Nephron progenitor cell (in vitro differentiated cells): ENCODE data around the gene PRSS50.
"Not testable (repeated sequence)": the region's sequence is repeated elsewhere in the genome, so short reads cannot be mapped to it uniquely, and the experiment has no call there.

Experiments
- DNase-seq: peaks from one replicate; pipeline ENCODE4 v3.0.0; 2021
- H3K27ac Mint-ChIP-seq: 2 replicates; pipeline ENCODE4 v1.8.0; 2021; ENCODE audit warnings: mild to moderate bottlenecking, moderate library complexity, mixed read lengths
- H3K27me3 Mint-ChIP-seq: 2 replicates; pipeline ENCODE4 v1.8.0; 2021; ENCODE audit warnings: mild to moderate bottlenecking, low read depth, mixed read lengths; ENCODE audit not compliant: poor library complexity
- H3K36me3 Mint-ChIP-seq: 2 replicates; pipeline ENCODE4 v1.8.0; 2021; ENCODE audit warnings: low read depth, mixed read lengths
- H3K4me1 Mint-ChIP-seq: 2 replicates; pipeline ENCODE4 v1.8.0; 2021; ENCODE audit warnings: mixed read lengths
- H3K4me3 Mint-ChIP-seq: 2 replicates; pipeline ENCODE4 v1.8.0; 2021; ENCODE audit warnings: mild to moderate bottlenecking, moderate library complexity, mixed read lengths
- H3K9me3 Mint-ChIP-seq: 2 replicates; pipeline ENCODE4 v1.8.0; 2021; ENCODE audit warnings: mild to moderate bottlenecking, moderate library complexity, mixed read lengths
- TF ChIP-seq, protein P1 (sequence below): fragments of 200-600 bp; sonication (generic); IDR thresholded peaks from 2 replicates; pipeline ENCODE4 v1.5.0; 2021; ENCODE audit warnings: antibody characterized with exemption

PRSS50 gene

DNA sequence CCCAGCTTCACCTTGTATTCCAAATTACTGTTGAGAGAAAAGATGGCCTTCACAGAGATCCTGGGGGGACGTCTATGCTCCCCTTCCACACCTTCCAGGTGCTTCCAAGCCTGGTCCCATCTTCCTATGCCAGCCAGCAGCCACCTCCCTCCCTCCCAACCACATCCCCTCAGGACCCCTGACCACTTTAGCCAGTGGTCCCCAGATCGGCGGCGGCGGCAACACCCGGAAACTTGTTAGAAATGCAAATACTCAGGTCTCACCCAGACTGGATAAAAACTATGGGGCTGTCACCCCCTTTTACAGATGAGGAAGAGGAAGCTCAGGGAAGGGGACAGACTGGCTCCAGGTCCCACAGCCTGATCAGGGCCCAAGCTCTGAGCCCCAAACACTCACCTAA lies 38.0 kb upstream of the PRSS50 start:
- H3K27ac Mint-ChIP-seq: no peak overlapping the region
- TF ChIP-seq, protein P1, sequence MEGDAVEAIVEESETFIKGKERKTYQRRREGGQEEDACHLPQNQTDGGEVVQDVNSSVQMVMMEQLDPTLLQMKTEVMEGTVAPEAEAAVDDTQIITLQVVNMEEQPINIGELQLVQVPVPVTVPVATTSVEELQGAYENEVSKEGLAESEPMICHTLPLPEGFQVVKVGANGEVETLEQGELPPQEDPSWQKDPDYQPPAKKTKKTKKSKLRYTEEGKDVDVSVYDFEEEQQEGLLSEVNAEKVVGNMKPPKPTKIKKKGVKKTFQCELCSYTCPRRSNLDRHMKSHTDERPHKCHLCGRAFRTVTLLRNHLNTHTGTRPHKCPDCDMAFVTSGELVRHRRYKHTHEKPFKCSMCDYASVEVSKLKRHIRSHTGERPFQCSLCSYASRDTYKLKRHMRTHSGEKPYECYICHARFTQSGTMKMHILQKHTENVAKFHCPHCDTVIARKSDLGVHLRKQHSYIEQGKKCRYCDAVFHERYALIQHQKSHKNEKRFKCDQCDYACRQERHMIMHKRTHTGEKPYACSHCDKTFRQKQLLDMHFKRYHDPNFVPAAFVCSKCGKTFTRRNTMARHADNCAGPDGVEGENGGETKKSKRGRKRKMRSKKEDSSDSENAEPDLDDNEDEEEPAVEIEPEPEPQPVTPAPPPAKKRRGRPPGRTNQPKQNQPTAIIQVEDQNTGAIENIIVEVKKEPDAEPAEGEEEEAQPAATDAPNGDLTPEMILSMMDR: no peak

DNA sequence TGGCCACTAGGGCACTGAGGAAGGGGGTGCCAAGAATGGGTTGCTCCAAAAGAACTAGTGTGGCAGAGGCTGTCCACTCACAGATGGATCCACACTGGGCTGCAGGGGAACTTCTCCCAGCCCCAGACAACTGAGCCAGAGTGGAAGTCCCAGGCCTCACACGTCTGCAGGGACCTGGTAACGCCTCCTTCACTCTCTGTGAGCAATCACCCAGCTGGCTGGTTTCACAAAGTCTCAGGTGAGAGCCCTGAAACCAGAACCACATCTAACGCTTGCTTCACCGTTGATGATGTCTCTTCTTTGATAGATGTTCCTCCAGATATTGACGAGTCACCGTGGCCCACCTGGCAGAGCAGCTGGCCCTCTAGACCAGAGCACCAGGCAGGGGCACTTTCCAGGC lies 35.5 kb upstream of the PRSS50 start:
- not testable (repeated sequence) for DNase-seq, H3K9me3 Mint-ChIP-seq, H3K4me3 Mint-ChIP-seq, H3K36me3 Mint-ChIP-seq, H3K27me3 Mint-ChIP-seq, H3K4me1 Mint-ChIP-seq, H3K27ac Mint-ChIP-seq

More for the DNA sequence above, 38.0 kb upstream of the PRSS50 start:
- Mint-ChIP-seq H3K4me1 (peaks cover 22% of the 10 kb centered on the region), H3K9me3 (peaks cover 8% of the 10 kb centered on the region), H3K4me3 (no peak overlapping the region), H3K27me3 (peaks cover 6% of the 10 kb centered on the region), H3K36me3 (peaks cover 5% of the 10 kb centered on the region)
- no peak for DNase-seq

DNA sequence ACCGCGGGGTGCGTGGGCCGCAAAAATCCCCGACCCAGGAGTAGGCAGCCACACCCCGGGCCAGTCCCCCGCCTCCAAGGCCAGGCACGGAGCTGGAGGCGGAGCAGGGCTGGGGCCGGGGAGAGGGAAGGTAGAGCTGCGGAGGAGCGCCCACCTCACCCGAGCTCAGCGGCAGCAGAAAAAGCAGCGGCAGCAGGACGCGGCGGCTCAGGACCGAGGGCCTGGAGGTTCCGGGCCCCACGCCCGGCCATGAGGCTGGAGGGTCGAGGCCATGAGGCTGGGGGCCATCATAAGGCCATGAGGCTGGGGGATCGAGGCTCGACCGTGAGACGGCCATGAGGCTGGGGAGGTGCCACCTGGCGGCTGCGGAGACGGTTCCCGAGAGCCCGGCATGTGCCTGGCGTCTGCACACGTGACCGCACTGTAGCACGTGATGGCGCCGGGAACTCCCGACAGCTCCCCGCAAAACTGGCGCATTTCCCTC lies 32.9 kb upstream of the PRSS50 start:
- DNase-seq: no peak
- Mint-ChIP-seq H3K4me1 (peaks cover 10% of the 10 kb centered on the region), H3K27ac (no peak overlapping the region), H3K4me3 (no peak overlapping the region), H3K36me3 (no peaks in the 10 kb centered on the region), H3K9me3 (no peaks in the 10 kb centered on the region), H3K27me3 (peaks cover 7% of the 10 kb centered on the region)
- TF ChIP-seq, protein P1: no peak

DNA sequence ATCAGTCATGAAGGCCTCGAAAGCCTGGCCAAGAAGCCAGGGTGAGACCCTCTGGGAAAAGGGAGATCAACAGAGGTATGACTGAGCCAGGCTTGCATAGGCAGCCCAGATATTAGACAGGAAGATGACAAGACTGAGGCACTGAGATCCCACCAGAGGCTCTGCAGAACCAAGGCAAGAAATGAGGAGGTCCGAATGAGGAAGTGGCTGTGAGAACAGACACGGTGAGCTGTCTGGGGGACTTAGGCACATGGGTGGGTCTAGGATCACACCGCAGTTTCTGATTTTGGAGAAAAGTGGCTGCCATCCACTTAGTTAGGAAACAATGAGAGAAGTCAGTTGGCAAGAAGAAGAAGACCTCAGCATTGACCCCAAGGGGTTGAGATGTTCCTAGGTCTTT lies 31.5 kb upstream of the PRSS50 start:
- H3K4me1 Mint-ChIP-seq: peaks cover 10% of the 10 kb centered on the region
- no peak for DNase-seq
- no peaks in the 10 kb centered on the region for H3K36me3 Mint-ChIP-seq
- peaks cover 10% of the 10 kb centered on the region for H3K27me3 Mint-ChIP-seq
- TF ChIP-seq, protein P1: no peak
- H3K9me3 Mint-ChIP-seq: no peaks in the 10 kb centered on the region
- H3K27ac Mint-ChIP-seq: peak overlapping the region; percentile 18
- H3K4me3 Mint-ChIP-seq: no peak overlapping the region

DNA sequence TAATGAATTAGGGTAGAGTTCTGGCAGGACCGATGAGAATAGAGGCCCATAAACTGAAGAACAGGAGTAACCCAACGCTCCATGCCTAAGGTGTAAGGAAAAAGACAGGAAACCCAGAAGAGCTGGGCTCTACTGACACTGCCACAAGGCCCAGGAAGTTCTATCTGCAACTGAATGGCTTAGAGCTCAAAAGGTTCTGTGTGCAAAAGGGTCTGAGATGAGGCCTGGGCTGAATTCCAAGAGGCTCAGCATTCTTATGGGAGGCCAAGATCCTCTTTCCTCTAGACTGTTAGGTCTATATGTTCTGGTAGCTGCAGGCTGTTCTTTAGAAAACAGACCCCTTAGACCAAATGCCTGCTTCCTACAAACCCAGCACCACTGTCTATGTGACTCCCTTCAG lies 30.5 kb upstream of the PRSS50 start:
- Mint-ChIP-seq H3K4me1 (peaks cover 13% of the 10 kb centered on the region), H3K27ac (no peak overlapping the region), H3K27me3 (peaks cover 11% of the 10 kb centered on the region), H3K9me3 (no peaks in the 10 kb centered on the region), H3K36me3 (no peaks in the 10 kb centered on the region), H3K4me3 (no peak overlapping the region)
- DNase-seq: no peak
- TF ChIP-seq, protein P1: no peak

DNA sequence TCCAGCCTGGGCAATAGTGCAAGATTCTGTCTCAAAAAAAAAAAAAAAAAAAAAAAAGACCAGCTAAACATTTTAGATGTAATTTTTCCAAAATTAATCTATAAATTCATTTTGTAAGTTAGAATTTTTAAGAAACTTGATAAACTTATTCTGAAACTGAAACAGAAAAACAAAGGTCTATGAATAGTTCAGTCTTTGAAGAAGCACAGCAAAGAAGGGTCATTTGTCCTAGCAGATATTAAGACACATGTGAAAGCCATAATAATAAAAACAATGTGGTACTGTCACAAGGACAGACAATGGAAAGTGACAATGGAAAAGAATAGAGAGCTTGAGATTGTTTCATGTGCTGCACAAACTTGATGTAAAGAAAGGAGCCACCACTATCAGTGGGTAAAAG lies 29.0 kb upstream of the PRSS50 start:
- no peaks in the 10 kb centered on the region for H3K9me3 Mint-ChIP-seq
- H3K4me1 Mint-ChIP-seq: peaks cover 16% of the 10 kb centered on the region
- peaks cover 7% of the 10 kb centered on the region for H3K27me3 Mint-ChIP-seq
- no peak for DNase-seq
- no peak overlapping the region for H3K27ac Mint-ChIP-seq
- no peaks in the 10 kb centered on the region for H3K36me3 Mint-ChIP-seq
- TF ChIP-seq, protein P1: no peak
- H3K4me3 Mint-ChIP-seq: no peak overlapping the region
